Ishikawa (cell line): ENCODE results near the gene SBF2.

Experiments
- CEBPB ChIP-seq: IDR thresholded peaks from 2 replicates; pipeline ENCODE4 v1.6.1; 2012
- CREB1 ChIP-seq: IDR thresholded peaks from 2 replicates; pipeline ENCODE4 v1.6.1; 2012; ENCODE audit warnings: low read depth
- EGR1 ChIP-seq: IDR thresholded peaks from 2 replicates; pipeline ENCODE4 v1.6.1; 2012
- EP300 ChIP-seq: IDR thresholded peaks from 2 replicates; pipeline ENCODE4 v1.6.1; 2012; ENCODE audit warnings: borderline replicate concordance
- FOXM1 ChIP-seq: IDR thresholded peaks from 2 replicates; pipeline ENCODE4 v1.6.1; 2012; ENCODE audit warnings: low read depth, borderline replicate concordance
- MAX ChIP-seq: IDR thresholded peaks from 2 replicates; pipeline ENCODE4 v1.6.1; 2012
- NFIC ChIP-seq: IDR thresholded peaks from 2 replicates; pipeline ENCODE4 v1.6.1; 2012
- RAD21 ChIP-seq: IDR thresholded peaks from 2 replicates; pipeline ENCODE4 v1.6.1; 2012; ENCODE audit warnings: low read depth
- REST ChIP-seq: IDR thresholded peaks from 2 replicates; pipeline ENCODE4 v1.6.1; 2012; ENCODE audit warnings: low read depth, mild to moderate bottlenecking
- TAF1 ChIP-seq: IDR thresholded peaks from 2 replicates; pipeline ENCODE4 v1.6.1; 2012; ENCODE audit warnings: low read depth, mild to moderate bottlenecking
- TCF12 ChIP-seq: IDR thresholded peaks from 2 replicates; pipeline ENCODE4 v1.6.1; 2012; ENCODE audit warnings: low read depth
- TEAD4 ChIP-seq: IDR thresholded peaks from 2 replicates; pipeline ENCODE4 v1.6.1; 2012
- USF1 ChIP-seq: IDR thresholded peaks from 2 replicates; pipeline ENCODE4 v1.6.1; 2012
- YY1 ChIP-seq: IDR thresholded peaks from 2 replicates; pipeline ENCODE4 v1.6.1; 2012; ENCODE audit warnings: low read depth
- ZBTB7A ChIP-seq: IDR thresholded peaks from 2 replicates; pipeline ENCODE4 v1.6.1; 2012; ENCODE audit warnings: low read depth

SBF2 gene

GRCh38 chr11:9927670-9928069 lies 366.3 kb downstream of the SBF2 start:
- TF ChIP-seq CEBPB (no peak), EGR1 (no peak)

GRCh38 chr11:9923280-9923679 lies 370.7 kb downstream of the SBF2 start:
- no peak for TF ChIP-seq RAD21
- TF ChIP-seq TCF12: no peak
- no peak for TF ChIP-seq USF1
- TF ChIP-seq ZBTB7A: no peak
- TF ChIP-seq FOXM1: no peak

- TF ChIP-seq CREB1: no peak
- TF ChIP-seq CEBPB: no peak
- no peak for TF ChIP-seq EP300
- TF ChIP-seq TAF1: no peak
- no peak for TF ChIP-seq USF1
- TF ChIP-seq TEAD4: no peak
These were observed 371.2 kb downstream of the SBF2 start for GRCh38 chr11:9922806-9923205.

GRCh38 chr11:9916480-9916879 lies 377.5 kb downstream of the SBF2 start:
- no peak for TF ChIP-seq NFIC
- TF ChIP-seq TAF1: no peak
- no peak for TF ChIP-seq MAX
- TF ChIP-seq RAD21: no peak
- no peak for TF ChIP-seq ZBTB7A
- no peak for TF ChIP-seq YY1
- no peak for TF ChIP-seq EP300
- TF ChIP-seq USF1: no peak
- TF ChIP-seq FOXM1: no peak
- no peak for TF ChIP-seq TEAD4
- TF ChIP-seq REST: no peak
- no peak for TF ChIP-seq TCF12
- no peak for TF ChIP-seq EGR1
- no peak for TF ChIP-seq CEBPB
- no peak for TF ChIP-seq CREB1

- TF ChIP-seq EP300: no peak
- TF ChIP-seq CREB1: no peak
These were observed 380.0 kb downstream of the SBF2 start for GRCh38 chr11:9914064-9914463.

GRCh38 chr11:9905960-9906791 lies 387.8 kb downstream of the SBF2 start:
- TF ChIP-seq CEBPB (no peak), TEAD4 (peak; percentile 73), TCF12 (peak; percentile 30; the same call in 1 of the 2 replicates), YY1 (no peak)

- TF ChIP-seq TAF1: no peak
- no peak for TF ChIP-seq EGR1
- TF ChIP-seq USF1: no peak
- TF ChIP-seq RAD21: no peak
- no peak for TF ChIP-seq MAX
- TF ChIP-seq YY1: no peak
These were observed 388.5 kb downstream of the SBF2 start for GRCh38 chr11:9905501-9905951.

GRCh38 chr11:9903579-9903978 lies 390.4 kb downstream of the SBF2 start:
- no peak for TF ChIP-seq NFIC
- no peak for TF ChIP-seq EP300
- no peak for TF ChIP-seq CEBPB
- TF ChIP-seq CREB1: no peak
- TF ChIP-seq YY1: no peak
- TF ChIP-seq TAF1: no peak
- TF ChIP-seq TCF12: no peak
- TF ChIP-seq ZBTB7A: no peak
- no peak for TF ChIP-seq REST
- TF ChIP-seq FOXM1: no peak
- TF ChIP-seq EGR1: no peak
- no peak for TF ChIP-seq MAX
- no peak for TF ChIP-seq USF1
